ENCODE results near the gene PAX7.

The PAX7 gene

GRCh38 chr1:18630511-18631495 lies at the start of gene PAX7:
Gene PAX7, plus strand, starts transcription at chr1:18630846. Its CDS starts 758 bp downstream, at chr1:18631604.
- no peaks in the 10 kb centered on the region for H3K36me3 ChIP-seq (ENCODE audit: insufficient read depth, low read length)
- no peaks in the 10 kb centered on the region for H4K20me1 ChIP-seq (ENCODE audit: insufficient read depth, low read length)
- H3K9me2 ChIP-seq (ENCODE audit: low read depth, low read length), result no peaks in the 10 kb centered on the region
- no peak within 1 kb of the TSS for H3K27ac ChIP-seq (ENCODE audit: low read depth, low read length, poor library complexity, severe bottlenecking)
- H3F3A ChIP-seq (ENCODE audit: insufficient read depth, low read length), result no peaks in the 10 kb centered on the region
- H3K79me2 ChIP-seq (ENCODE audit: insufficient read depth, low read length), result no peaks in the 10 kb centered on the region
- no peak within 1 kb of the TSS for H3K4me2 ChIP-seq (ENCODE audit: low read length)
- no peak within 1 kb of the TSS for H3K4me3 ChIP-seq (ENCODE audit: low read depth, low read length, poor library complexity, severe bottlenecking)
- no peaks in the 10 kb centered on the region for H3K27me3 ChIP-seq (ENCODE audit: insufficient read depth, low read length)
- no peaks in the 10 kb centered on the region for H3K9me3 ChIP-seq (ENCODE audit: low read length)
- H3K4me1 ChIP-seq (ENCODE audit: insufficient read depth, low read length, severe bottlenecking), result no peaks in the 10 kb centered on the region
- no peak within 1 kb of the TSS for H2AFZ ChIP-seq (ENCODE audit: low read length)
- H3K9ac ChIP-seq (ENCODE audit: low read length), result no peak within 1 kb of the TSS
- TF ChIP-seq EZH2 (IDR thresholded peaks at IDR 0.05; ENCODE audit: borderline replicate concordance, low read length), result no peak
- no peak for TF ChIP-seq CTCF (IDR thresholded peaks at IDR 0.05; ENCODE audit: low read length)

- Histone ChIP-seq H3K4me3 (ENCODE audit: low read depth, low read length, poor library complexity, severe bottlenecking) (no peak overlapping the region), H3K27ac (ENCODE audit: low read depth, low read length, poor library complexity, severe bottlenecking) (no peak overlapping the region), H3K4me1 (ENCODE audit: insufficient read depth, low read length, severe bottlenecking) (no peaks in the 10 kb centered on the region), H3K36me3 (ENCODE audit: insufficient read depth, low read length) (no peaks in the 10 kb centered on the region), H4K20me1 (ENCODE audit: insufficient read depth, low read length) (no peaks in the 10 kb centered on the region), H3K27me3 (ENCODE audit: insufficient read depth, low read length) (0 out of 2 replicates have a peak, but pooled peaks cover 3% of the 10 kb centered on the region), H3K4me2 (ENCODE audit: low read length) (no peak overlapping the region), H3K9me3 (ENCODE audit: low read length) (no peaks in the 10 kb centered on the region), H2AFZ (ENCODE audit: low read length) (no peak overlapping the region), H3F3A (ENCODE audit: insufficient read depth, low read length) (no peaks in the 10 kb centered on the region), H3K9me2 (ENCODE audit: low read depth, low read length) (no peaks in the 10 kb centered on the region), H3K79me2 (ENCODE audit: insufficient read depth, low read length) (no peaks in the 10 kb centered on the region), H3K9ac (ENCODE audit: low read length) (no peak overlapping the region)
- TF ChIP-seq EZH2 (IDR thresholded peaks at IDR 0.05; ENCODE audit: borderline replicate concordance, low read length) (no peak), CTCF (IDR thresholded peaks at IDR 0.05; ENCODE audit: low read length) (peak; percentile 74)
Observed at GRCh38 chr1:18581420-18581880, 49.2 kb upstream of the PAX7 start.

DNA sequence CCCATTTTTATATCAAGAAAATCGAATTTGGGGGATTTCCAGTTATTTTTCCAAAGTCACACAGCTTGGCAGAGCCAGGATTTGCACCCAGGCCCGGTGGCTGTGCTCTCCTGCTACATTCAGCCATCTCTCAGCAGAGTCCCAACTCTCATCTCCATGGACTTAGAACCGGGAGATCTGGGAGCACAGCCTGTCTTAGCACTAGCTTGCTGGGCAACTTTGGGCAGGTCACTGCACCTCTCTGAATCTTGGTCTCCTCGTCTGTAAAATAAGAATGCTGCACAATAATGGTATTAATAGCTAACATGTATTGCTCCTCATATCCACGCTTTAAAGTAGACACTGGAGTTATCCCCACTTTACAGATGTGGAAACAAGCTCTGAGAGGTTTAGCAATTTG lies 47.8 kb upstream of the PAX7 start:
- Histone ChIP-seq H3K79me2 (ENCODE audit: insufficient read depth, low read length) (no peaks in the 10 kb centered on the region), H3K4me1 (ENCODE audit: insufficient read depth, low read length, severe bottlenecking) (no peaks in the 10 kb centered on the region), H3K27ac (ENCODE audit: low read depth, low read length, poor library complexity, severe bottlenecking) (no peak overlapping the region), H3K4me3 (ENCODE audit: low read depth, low read length, poor library complexity, severe bottlenecking) (no peak overlapping the region), H3K36me3 (ENCODE audit: insufficient read depth, low read length) (no peaks in the 10 kb centered on the region), H3K9ac (ENCODE audit: low read length) (no peak overlapping the region), H4K20me1 (ENCODE audit: insufficient read depth, low read length) (no peaks in the 10 kb centered on the region), H3K27me3 (ENCODE audit: insufficient read depth, low read length) (0 out of 2 replicates have a peak, but pooled peaks cover 3% of the 10 kb centered on the region), H3F3A (ENCODE audit: insufficient read depth, low read length) (no peaks in the 10 kb centered on the region), H3K4me2 (ENCODE audit: low read length) (no peak overlapping the region), H3K9me2 (ENCODE audit: low read depth, low read length) (no peaks in the 10 kb centered on the region), H2AFZ (ENCODE audit: low read length) (no peak overlapping the region), H3K9me3 (ENCODE audit: low read length) (no peaks in the 10 kb centered on the region)
- TF ChIP-seq EZH2 (IDR thresholded peaks at IDR 0.05; ENCODE audit: borderline replicate concordance, low read length), result no peak
- no peak for TF ChIP-seq CTCF (IDR thresholded peaks at IDR 0.05; ENCODE audit: low read length)
